Caki2 (cell line): ENCODE measurements around the gene DEXI. TPM values are rescaled to one million over a fixed set of nuclear protein-coding genes. Genes with fewer than 3 reads are reported as not detected.
"Not testable (repeated sequence)": the region's sequence is repeated elsewhere in the genome, so short reads cannot be mapped to it uniquely, and the experiment has no call there.

Experiments
- DNase-seq: peaks from one replicate; pipeline ENCODE4 v3.0.0-alpha.2; 2015; ENCODE audit warnings: low read depth
- in situ Hi-C: cut with HindIII; loops from 2 replicates; pipeline ENCODE4 v1.10.0; 2016; ENCODE audit warnings: low sequenced_read_pairs, low pct_unique_long_range_greater_than_20kb, mixed read lengths
- total RNA-seq: library from RNA; depleted of rRNA; stranded (reverse); fragments of >200 nt; shearing (Covaris generic); gene quantifications from 2 replicates; pipeline ENCODE4 v1.2.3, GENCODE V29; 2014; ENCODE audit warnings: low replicate concordance

The DEXI gene
- total RNA-seq, 1 experiment from 2014 or later, result 71.5 TPM

DNA sequence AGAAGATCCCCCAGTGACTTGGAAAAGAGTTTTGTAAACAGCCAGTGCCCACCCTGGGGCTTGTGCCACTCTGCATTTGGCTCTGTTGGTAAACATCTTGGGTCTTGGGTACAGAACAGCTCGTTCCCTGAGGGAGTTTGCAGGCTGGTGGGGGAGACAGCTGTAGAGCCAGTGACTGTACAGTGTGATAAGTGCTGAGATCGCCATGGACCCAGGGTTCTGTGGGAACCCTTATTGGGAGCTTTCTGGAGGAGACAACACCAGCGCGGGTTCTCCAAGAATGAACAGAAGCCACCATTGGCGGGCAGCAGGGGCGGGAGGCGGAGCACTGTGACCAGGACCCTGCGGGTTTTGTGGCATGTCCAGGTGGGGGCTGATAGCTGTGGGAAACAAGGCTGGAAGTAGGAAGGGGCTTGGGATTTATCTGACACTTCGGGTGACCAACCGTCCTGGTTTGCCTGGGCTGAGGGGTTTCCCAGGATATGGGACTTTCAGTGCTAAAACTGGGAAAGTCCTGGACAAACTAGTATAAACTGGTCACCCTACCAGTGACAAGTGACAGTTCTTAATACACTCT is 5.0 kb upstream of the DEXI start:
- no peak for DNase-seq
- in situ Hi-C loops, result no loop called here

DNA sequence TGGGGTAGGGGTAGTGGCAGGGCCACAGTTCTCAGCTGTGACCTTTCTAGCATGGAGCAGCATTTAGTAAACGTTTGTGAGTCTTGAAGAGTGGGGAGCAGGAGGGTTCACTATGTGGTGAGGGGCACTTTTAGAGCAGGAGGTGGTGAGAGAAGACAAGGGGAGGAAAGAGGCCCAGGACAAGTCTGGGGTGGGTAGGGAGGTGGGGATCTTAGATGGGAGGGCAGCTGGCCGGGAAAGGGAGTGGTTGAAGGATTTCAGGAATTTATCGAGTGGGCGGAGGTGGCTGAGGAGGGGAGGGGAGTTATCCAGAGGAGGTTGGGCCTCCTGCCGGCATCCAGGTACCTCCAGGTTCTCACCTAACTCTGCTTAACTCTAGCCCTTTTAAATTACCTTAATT is 4.0 kb upstream of the DEXI start:
- no peak for DNase-seq
- in situ Hi-C loops, result no loop called here

DNA sequence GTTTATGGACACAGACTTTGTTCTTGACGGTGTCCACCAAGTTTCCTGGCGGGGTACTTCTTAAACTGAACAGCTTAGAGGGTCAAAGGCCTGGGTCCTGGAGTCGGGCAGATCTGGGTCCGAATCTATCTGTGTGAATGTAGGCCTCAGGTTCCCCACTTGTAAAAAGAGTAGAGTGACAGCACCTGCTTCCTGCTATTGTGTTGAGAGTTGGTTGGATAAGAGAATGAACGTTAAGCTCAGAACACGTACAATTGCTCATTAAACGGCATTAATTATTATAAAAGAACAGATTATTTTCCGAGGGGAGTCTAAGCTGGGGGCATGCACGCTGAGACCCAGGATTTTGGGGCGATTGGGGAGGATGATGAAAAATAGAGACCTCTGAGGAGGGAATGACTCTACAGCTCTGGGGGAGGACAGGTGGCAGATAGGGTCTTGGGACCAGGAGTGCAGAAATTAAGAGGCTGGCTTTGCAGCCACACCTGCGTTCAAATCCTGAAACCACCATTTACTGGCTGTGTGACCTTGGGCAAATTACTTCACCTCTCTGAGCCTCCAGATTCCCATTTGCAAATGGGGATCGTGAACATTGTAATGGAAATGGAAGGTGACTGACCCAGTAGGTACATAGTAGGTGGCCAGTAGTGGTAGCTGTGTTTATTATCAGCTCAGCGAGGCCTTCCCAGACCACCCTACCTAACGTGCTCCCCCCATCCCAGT is 3.0 kb upstream of the DEXI start:
- in situ Hi-C loops, result no loop called here
- DNase-seq, result no peak

DNA sequence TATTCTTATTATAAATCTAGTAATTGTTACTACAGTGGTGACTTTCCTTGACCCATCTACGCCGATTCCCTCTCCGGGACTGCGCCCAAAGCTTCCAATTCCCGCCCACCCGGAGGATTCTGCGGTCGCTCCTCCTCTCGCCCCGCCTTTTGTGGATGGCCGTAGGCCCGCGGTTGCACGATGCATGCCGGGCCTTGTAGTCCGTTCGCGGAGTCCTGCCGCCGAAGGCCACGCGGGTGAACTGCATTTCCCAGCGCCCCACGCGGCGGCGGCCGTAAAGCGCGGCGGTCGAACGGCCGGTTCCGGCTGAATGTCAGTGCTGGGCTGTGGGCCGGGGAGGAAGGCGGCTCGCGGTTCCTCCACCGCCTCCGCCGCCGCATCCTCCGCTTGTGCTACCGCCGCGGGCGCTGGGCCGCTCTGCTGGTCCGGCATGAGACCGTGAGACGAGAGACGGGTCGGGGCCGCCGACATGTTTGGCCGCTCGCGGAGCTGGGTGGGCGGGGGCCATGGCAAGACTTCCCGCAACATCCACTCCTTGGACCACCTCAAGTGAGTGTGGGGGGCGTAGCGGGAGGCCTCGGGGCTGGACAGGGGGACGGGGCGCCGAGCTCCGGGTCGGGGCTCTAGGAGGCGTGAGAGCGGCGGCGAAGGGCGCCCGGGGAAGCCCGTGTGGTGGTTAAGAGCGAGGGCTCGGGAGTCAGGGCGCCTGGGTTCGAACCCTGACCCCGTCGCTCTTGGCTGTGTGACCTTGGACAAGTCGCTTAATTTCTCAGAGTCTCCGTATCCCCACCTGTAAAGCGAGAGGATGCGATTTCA is 2.2 kb upstream of the DEXI start, which contains the start of gene CLEC16A:
Gene CLEC16A (plus strand): TSS at position 316 of the 816 bp plus-strand sequence. CDS start 154 bp downstream, at position 470.
- in situ Hi-C loops, result no loop called here
- peak; percentile 93 for DNase-seq

DNA sequence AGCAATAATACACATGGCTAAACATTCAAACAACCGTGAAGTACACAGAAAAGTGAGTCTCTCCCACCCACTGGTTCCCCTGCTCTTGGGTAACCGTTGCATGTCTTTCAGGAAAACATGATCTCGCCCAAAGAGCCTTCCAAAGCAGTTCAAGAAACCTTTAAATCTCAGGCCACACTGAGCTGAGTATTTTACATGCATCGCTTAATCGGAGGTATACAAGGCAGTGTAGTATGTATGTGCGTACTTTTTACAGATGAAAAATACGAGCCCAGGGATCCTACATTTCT is 741 bp upstream of the DEXI start:
- in situ Hi-C loops, result no loop called here
- DNase-seq, result no peak

DNA sequence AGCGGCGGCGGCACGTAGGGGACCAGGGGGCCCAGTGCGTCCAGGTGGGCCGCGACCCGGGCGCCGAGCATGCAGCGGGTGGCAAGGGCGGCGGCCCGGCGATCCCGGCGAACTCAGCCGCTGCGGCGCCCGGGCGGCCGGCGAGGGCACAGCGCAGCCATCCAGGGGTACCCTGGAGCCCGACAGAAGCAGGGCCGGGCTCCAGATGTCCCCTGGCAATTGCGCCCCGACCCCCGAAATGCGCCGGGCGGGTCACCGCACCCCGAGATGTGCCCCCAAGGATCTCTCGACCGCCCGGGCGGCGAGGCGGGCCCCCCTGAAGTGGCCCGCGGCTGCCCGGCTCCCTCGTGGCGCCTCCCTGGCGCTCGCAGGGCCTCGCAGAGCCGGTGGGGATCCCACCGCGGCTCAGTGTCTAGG is 325 bp downstream of the DEXI start:
- in situ Hi-C loops, result not testable (repeated sequence)
- DNase-seq, result peak; percentile 37

DNA sequence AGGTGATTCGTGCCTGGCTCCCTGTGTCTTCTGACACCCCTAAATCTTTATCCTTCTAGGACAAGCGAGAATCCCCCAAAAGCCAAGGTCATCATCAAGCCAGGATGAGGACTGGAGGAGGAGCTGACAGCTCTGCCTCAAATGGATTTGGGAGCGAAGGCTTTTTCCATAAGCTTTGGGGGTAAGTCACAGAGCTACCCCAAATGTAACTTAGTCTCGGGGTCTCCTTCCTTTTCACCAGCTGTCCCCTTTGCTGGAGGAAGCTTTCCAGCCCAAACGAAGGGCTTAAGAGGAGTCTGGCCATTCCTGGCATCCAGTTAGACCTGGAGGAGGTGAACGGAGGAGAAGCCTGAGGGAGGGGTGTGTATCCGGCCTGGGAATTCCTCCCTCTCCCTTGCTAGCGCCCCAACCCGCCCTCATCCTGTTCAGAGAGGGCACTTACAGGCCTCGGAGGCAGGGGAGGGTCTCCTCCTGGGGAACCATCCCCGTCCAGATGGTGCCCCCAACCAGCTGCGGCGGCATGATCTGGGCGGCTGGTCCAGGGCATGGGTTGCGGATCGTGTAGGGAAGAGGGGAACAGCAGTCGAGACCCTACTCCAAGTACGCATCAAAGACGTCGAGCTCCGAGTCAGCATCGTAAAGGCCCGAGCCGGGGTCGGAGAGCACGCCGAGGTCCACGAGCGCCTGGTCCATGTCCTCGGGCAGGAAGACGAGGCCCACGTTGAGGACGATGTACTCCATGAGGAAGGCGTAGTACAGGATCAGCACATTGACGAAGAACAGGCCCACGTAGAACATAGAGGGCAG is 938 bp downstream of the DEXI start:
- peak; percentile 22 for DNase-seq
- in situ Hi-C loops, result no loop called here

DNA sequence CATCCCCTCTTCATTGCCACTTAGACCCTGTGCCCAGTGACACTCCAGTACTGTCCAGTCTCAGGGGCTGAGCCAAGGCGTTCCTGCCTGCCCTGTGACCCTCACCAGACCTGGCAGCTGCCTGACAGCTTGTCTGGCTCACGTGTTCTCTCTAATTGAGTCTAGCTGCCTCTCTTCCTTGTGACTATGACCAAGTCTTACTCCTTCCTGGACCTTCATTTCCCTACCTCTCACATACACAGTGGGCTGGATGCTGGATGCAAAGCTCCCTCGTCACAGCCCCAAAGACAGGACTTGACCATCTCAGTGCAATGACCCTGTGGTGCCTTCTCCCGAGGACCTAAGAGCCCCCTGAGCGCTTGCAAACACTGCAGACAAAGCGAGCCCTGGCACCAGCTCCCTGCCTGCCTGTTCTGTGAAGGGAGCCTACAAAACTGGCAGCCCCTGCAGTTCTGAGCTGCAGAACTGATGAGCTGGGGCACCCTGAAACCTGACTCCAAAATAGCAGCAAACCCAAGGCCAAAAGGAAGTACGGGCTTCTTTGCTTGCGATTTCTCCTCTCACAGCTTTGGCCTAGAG is 1.7 kb downstream of the DEXI start:
- DNase-seq, result no peak

DNA sequence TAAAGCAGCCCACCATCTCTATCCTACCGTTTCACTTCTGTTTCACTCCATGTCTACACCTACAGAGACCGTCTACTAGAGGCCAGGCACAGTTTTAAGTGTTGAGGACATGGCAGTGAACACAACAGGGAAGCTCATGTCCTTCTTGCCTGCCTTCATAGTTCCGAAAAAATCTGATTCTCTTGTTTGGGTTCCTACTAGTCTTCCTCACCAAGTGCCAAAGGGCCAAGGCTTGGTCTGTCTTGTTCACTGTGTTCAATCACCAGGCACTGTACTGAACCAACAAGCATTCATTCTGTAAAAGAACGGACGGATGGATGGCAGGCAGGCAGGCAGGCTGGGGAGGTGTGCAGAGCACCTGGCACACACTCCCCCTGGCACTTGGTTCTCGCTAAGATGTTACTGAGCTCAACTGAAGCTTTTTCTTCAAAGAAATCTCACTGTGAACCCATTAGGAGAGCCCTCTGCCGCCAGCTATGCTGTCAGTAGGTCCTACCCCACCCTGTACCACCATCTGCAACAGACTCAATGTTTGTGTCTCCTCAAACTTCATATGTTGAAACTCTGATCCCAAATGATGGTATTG is 2.5 kb downstream of the DEXI start:
- no peak for DNase-seq
- in situ Hi-C loops, result no loop called here

More for the DNA sequence above, 1.7 kb downstream of the DEXI start:
- in situ Hi-C loops, result no loop called here

DNA sequence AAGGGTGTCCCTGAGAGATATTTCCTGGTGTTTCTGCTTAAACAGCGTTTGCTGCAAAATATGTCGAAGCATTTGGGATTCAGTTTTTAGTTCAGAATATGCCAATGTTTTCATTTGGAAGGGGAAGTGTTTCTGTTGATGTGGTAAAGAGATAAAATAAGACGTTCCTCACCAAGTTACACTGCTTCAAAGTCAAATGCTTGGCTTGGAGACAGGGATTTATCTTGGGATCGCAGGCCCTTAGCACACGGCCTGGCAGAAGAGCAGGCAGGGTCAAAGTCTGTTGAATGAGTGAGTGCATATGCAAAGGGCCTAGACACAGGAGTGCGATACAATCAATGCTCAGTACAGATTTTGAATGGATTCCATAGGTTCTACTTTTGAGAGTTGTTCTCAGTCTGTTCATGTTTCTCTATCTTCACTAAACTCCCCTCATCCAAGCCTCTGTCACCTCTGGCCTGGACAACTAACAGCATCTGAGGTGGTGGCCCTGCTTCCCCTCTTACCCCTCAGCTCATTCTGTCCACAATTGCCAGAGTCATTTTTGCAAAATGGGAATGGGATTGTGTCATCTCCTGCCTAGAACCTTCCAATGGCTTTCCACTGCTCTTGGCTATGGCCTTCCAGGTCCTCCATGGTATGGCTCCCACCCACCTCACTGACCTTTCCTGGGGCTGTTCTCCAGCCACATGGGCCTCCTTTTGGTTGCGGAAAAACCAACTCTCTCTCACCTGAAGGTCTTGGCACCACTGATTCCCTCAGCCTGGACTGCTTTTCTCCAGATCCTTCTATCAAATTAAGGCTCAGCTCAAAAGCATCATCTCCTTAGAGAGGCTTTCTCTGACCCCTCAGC is 3.2 kb downstream of the DEXI start:
- in situ Hi-C loops, result no loop called here
- DNase-seq, result no peak

DNA sequence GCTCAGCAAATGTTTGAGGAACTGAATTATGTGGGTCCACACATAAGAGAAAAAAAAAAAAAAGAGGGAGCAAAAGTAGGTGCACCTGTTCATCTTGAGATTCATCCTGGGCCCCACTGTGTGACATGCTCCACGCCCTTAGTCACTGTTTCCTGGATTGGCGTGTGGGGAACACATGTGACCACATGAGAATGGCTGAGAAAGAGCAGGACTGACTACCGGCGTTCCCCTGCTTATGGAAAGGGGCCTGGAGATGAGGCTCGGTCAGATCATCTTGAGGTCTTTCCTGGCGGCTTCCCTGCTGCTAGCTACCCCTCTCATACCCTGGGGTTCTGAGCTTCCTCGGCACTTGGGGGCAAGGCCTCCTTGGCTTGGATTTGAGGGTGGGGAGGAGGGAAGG is 3.9 kb downstream of the DEXI start:
- in situ Hi-C loops, result no loop called here
- no peak for DNase-seq

DNA sequence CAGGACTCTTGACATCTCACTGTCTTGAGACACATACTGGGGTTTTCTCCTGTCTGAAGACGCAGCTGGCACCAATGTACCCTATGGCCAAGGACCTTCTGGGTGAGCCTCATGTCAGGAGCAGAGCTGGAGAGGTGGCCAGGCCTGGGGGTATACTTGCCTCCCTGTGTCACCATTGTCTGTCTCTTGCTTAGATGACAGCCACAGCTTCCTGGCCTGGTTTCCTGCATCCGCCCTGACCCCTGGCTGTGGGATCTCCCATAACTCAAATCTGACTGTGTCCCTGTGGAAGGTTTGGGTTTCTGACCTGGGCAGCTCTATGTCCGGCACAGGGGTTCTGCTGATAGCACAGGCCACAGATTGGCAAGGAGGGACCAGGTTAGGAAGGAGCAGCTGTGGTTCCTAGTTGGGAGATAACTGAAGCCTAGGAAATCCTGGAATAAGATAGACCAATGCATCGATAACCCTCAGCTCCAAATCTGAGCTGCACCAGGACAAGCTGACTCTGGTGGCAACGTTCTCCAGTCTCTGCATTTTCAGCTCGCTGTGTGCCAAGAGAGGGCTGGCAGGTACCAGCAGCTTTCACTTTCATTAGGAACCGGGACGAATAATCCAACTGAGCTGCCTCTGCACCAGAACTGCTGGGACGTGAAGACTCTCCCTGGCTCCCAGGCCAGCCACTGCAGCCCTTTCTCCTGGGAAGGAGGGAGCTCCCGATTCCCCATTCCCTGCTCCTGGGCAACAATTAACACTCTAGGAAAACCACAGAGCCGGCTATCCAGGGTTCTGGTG is 5.0 kb downstream of the DEXI start:
- in situ Hi-C loops, result no loop called here
- DNase-seq, result no peak

DNA sequence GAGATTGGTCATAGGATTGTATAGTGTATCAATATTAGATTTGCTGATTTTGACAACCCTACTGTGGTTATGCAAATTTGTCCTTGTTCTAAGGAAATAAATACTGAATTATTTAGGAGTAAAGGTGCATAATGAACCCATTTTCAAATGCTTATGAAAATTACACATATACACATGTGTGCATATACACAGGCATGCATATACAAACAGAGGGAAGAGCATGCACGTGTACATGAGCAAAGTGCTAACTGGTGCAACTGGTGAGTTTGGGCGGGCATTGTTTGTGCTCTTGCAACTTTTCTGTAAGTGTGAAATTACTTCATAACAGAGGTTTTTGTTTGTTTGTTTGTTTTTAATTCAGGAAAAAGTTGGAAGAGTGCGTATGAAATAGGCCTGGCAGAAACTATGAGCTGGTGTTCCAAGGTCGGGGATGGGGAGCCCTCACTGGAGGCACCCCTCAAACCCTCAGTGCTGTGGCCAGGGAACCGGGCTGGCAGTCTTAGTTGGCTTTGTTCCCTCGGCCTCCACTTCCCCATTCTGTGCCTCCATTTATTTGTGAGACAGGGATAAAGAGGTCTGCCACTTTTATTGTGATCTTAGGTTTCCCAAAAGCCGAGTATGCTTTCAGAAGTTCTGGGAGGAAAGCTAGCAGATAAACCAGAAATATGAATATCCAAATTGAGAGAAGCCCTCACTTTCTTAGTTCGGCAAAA is 5.8 kb downstream of the DEXI start:
- in situ Hi-C loops, result no loop called here

DNA sequence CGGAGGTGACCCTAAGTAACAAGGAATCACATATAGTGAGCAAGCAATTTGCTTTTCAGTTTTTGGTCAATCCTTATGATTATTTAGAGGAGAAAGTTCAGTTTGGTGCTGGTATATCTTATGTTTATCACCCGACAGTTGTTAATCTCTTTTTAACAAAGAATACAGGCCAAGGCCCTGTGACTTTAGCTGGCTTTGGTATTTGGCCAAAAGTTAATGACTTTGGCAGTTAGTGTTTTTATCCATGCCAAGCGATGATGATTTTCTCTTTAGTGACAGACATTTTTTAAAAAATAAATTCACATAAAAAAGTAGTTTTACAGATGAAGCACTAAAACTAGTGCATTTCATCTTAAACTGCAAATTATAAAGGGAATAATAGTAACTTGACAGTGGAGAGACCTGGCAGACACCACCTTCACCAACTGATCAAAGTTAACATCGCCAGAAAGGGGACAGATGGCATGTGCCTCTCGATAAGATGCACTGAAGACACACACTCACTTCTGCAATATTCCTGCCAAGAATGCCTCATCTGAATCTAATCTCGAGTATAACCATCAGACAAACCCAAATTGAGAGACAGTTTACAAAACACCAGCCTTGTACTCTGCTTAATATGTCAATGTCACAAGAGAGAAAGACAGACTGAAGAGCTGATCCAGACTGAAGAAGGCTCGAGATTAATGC is 6.9 kb downstream of the DEXI start:
- DNase-seq, result no peak
- in situ Hi-C loops, result no loop called here

More for the DNA sequence above, 5.8 kb downstream of the DEXI start:
- DNase-seq, result no peak

DNA sequence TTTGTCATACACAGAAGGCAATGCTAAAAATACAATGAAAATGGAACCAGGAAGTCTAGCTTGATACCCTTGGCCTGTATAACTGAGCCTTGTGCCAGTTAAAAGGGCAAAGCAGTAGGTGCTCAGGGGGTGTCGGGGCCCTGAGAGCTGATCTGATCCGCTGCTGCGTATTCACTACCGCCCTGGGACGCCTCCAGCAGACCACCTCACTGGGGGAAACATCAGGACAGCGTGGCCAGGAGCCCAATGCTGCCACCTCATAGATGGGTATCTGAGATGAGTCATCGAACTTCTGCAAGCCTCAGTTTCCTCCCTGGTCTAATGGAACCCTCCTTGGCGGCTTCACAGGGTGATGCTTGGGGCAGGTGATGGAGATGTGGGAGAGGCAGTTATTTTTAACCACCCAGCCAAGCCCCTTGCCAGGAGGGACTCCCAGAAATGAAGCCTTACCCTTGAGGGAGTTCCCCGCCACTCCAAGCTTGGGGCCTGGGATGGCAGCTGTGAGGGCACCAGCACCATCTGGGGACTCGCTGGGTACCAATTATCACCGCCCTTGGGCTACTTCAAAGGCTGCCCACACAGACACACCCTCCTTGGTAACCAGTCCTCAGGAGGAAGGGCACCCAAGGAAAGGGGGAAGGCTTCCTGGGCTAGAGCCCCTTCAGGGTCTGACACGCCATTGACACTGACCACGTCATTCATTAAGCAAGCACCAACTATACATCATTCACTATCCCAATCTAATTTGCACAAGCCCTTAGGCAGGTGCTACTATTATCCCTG is 7.8 kb downstream of the DEXI start:
- in situ Hi-C loops, result no loop called here
- DNase-seq, result no peak
